Stimulated activated naive B cell treated with anti-CD40 and anti-IgM and Interleukin-4, amounts not matched to agents 10 μg/mL and 1 μg/mL and 100 μg/mL, for 72 hours (primary cell): Measurements from ENCODE around the gene ATP1A4.
"Not testable (repeated sequence)": the region's sequence is repeated elsewhere in the genome, so short reads cannot be mapped to it uniquely, and the experiment has no call there.

Source experiments
- ATAC-seq, 2 donors: fragments of 150-1000 bp; cut with Tn5 transposase; replicated peaks; 2 replicates each; pipeline ENCODE4 v1.10.0; 2021; ENCODE audit warnings: moderate library complexity in 1 of 2
- DNase-seq: peaks from one replicate; pipeline ENCODE4 v3.0.0; 2021
- H3K27ac Mint-ChIP-seq: one replicate; pipeline ENCODE4 v1.8.0; 2022; ENCODE audit warnings: mild to moderate bottlenecking, mixed read lengths
- H3K27me3 Mint-ChIP-seq, 2 donors: one replicate each; pipeline ENCODE4 v1.8.0; 2022; ENCODE audit warnings: mixed read lengths in 2 of 2
- H3K36me3 Mint-ChIP-seq, 2 donors: one replicate each; pipeline ENCODE4 v1.8.0; 2022; ENCODE audit warnings: mixed read lengths in 2 of 2, mild to moderate bottlenecking in 1 of 2
- H3K4me1 Mint-ChIP-seq, 2 donors: one replicate each; pipeline ENCODE4 v1.8.0; 2022; ENCODE audit warnings: mixed read lengths in 2 of 2, mild to moderate bottlenecking in 1 of 2
- H3K4me3 Mint-ChIP-seq, 2 donors: one replicate each; pipeline ENCODE4 v1.8.0; 2022; ENCODE audit warnings: mild to moderate bottlenecking in 2 of 2, mixed read lengths in 2 of 2, moderate library complexity in 1 of 2
- H3K9me3 Mint-ChIP-seq, 2 donors: one replicate each; pipeline ENCODE4 v1.8.0; 2022; ENCODE audit warnings: mixed read lengths in 2 of 2, mild to moderate bottlenecking in 1 of 2

The ATP1A4 gene

GRCh38 chr1:160151303-160151702 is at the start of gene ATP1A4:
Gene ATP1A4 (plus strand): TSS chr1:160151603. CDS start chr1:160152041, 438 bp downstream.
- Mint-ChIP-seq H3K4me1 (peaks cover 7 to 18% of the 10 kb centered on the region in 2 donors), H3K4me3 (no peak within 1 kb of the TSS), H3K36me3 (no peaks in the 10 kb centered on the region), H3K27ac (no peak within 1 kb of the TSS), H3K9me3 (no peaks in the 10 kb centered on the region), H3K27me3 (peaks cover 0 to 12% of the 10 kb centered on the region in 2 donors)
- ATAC-seq (no peak), DNase-seq (no peak)

- DNase-seq = no peak
- Mint-ChIP-seq H3K4me1 (peaks cover 31 to 32% of the 10 kb centered on the region in 2 donors), H3K36me3 (no peaks in the 10 kb centered on the region), H3K27me3 (peaks cover 0 to 5% of the 10 kb centered on the region in 2 donors), H3K4me3 (no peak overlapping the region), H3K9me3 (no peaks in the 10 kb centered on the region), H3K27ac (no peak overlapping the region)
- ATAC-seq = no peak
These were observed 49.5 kb upstream of the ATP1A4 start for GRCh38 chr1:160101717-160102522.

GRCh38 chr1:160103658-160104408 is 47.6 kb upstream of the ATP1A4 start:
- H3K9me3 Mint-ChIP-seq = no peaks in the 10 kb centered on the region
- no peak for ATAC-seq
- H3K36me3 Mint-ChIP-seq = no peaks in the 10 kb centered on the region
- H3K27ac Mint-ChIP-seq = no peak overlapping the region
- H3K27me3 Mint-ChIP-seq = peaks cover 5 to 7% of the 10 kb centered on the region in 2 donors
- H3K4me1 Mint-ChIP-seq = peaks cover 24% of the 10 kb centered on the region in 2 donors
- no peak for DNase-seq
- H3K4me3 Mint-ChIP-seq = no peak overlapping the region

- H3K27me3 Mint-ChIP-seq = peaks cover 8 to 13% of the 10 kb centered on the region in 2 donors
- ATAC-seq (no peak), DNase-seq (no peak)
- H3K27ac Mint-ChIP-seq = no peak overlapping the region
- H3K4me1 Mint-ChIP-seq = peaks cover 22% of the 10 kb centered on the region in 2 donors
- no peak overlapping the region for H3K4me3 Mint-ChIP-seq
- no peaks in the 10 kb centered on the region for H3K36me3 Mint-ChIP-seq
- H3K9me3 Mint-ChIP-seq = no peaks in the 10 kb centered on the region
These were observed 46.9 kb upstream of the ATP1A4 start for GRCh38 chr1:160104486-160104885.

- peaks cover 8 to 17% of the 10 kb centered on the region in 2 donors for H3K27me3 Mint-ChIP-seq
- DNase-seq = no peak
- H3K9me3 Mint-ChIP-seq = no peaks in the 10 kb centered on the region
- H3K4me1 Mint-ChIP-seq = peaks cover 19 to 20% of the 10 kb centered on the region in 2 donors
- H3K4me3 Mint-ChIP-seq = no peak overlapping the region
- H3K36me3 Mint-ChIP-seq = no peaks in the 10 kb centered on the region
- no peak for ATAC-seq
- H3K27ac Mint-ChIP-seq = no peak overlapping the region
These were observed 46.2 kb upstream of the ATP1A4 start for GRCh38 chr1:160105155-160105554.

- Mint-ChIP-seq H3K4me3 (no peak overlapping the region), H3K27me3 (peaks cover 20 to 25% of the 10 kb centered on the region in 2 donors), H3K27ac (no peak overlapping the region), H3K4me1 (peaks cover 8% of the 10 kb centered on the region in 2 donors), H3K9me3 (no peaks in the 10 kb centered on the region), H3K36me3 (no peaks in the 10 kb centered on the region)
- DNase-seq (no peak), ATAC-seq (no peak)
These were observed 43.9 kb upstream of the ATP1A4 start for GRCh38 chr1:160107512-160107911.

- Mint-ChIP-seq H3K27me3 (peaks cover 19 to 24% of the 10 kb centered on the region in 2 donors), H3K4me1 (peaks cover 6 to 8% of the 10 kb centered on the region in 2 donors), H3K9me3 (no peaks in the 10 kb centered on the region), H3K27ac (no peak overlapping the region), H3K4me3 (no peak overlapping the region), H3K36me3 (no peaks in the 10 kb centered on the region)
- DNase-seq (no peak), ATAC-seq (peak; percentile 55 to 58)
These were observed 42.3 kb upstream of the ATP1A4 start for GRCh38 chr1:160108888-160109662.

- ATAC-seq (no peak), DNase-seq (no peak)
- Mint-ChIP-seq H3K27ac (no peak overlapping the region), H3K4me1 (peaks cover 6 to 8% of the 10 kb centered on the region in 2 donors), H3K27me3 (peaks cover 19 to 26% of the 10 kb centered on the region in 2 donors), H3K36me3 (no peaks in the 10 kb centered on the region), H3K4me3 (no peak overlapping the region), H3K9me3 (no peaks in the 10 kb centered on the region)
These were observed 41.7 kb upstream of the ATP1A4 start for GRCh38 chr1:160109686-160110085.

- ATAC-seq, H3K36me3 Mint-ChIP-seq, H3K4me1 Mint-ChIP-seq, DNase-seq, H3K9me3 Mint-ChIP-seq, H3K27ac Mint-ChIP-seq, H3K4me3 Mint-ChIP-seq: not testable (repeated sequence)
- H3K27me3 Mint-ChIP-seq = peaks cover 32 to 38% of the 10 kb centered on the region in 2 donors
These were observed 39.9 kb upstream of the ATP1A4 start for GRCh38 chr1:160111462-160111861.

GRCh38 chr1:160112357-160112756 is 39.0 kb upstream of the ATP1A4 start:
- peaks cover 6 to 8% of the 10 kb centered on the region in 2 donors for H3K4me1 Mint-ChIP-seq
- DNase-seq (no peak), ATAC-seq (no peak)
- no peak overlapping the region for H3K4me3 Mint-ChIP-seq
- no peak overlapping the region for H3K27ac Mint-ChIP-seq
- H3K9me3 Mint-ChIP-seq = no peaks in the 10 kb centered on the region
- H3K27me3 Mint-ChIP-seq = peaks cover 39 to 40% of the 10 kb centered on the region in 2 donors
- no peaks in the 10 kb centered on the region for H3K36me3 Mint-ChIP-seq

- H3K4me3 Mint-ChIP-seq = no peak overlapping the region
- H3K4me1 Mint-ChIP-seq = peaks cover 6 to 8% of the 10 kb centered on the region in 2 donors
- H3K27ac Mint-ChIP-seq = no peak overlapping the region
- no peak for ATAC-seq
- H3K27me3 Mint-ChIP-seq = peaks cover 42 to 43% of the 10 kb centered on the region in 2 donors
- no peak for DNase-seq
- H3K36me3 Mint-ChIP-seq = no peaks in the 10 kb centered on the region
- no peaks in the 10 kb centered on the region for H3K9me3 Mint-ChIP-seq
These were observed 38.0 kb upstream of the ATP1A4 start for GRCh38 chr1:160113407-160113806.

- no peaks in the 10 kb centered on the region for H3K9me3 Mint-ChIP-seq
- no peak overlapping the region for H3K27ac Mint-ChIP-seq
- ATAC-seq (no peak), DNase-seq (no peak)
- H3K4me1 Mint-ChIP-seq = peaks cover under 1 to 1% of the 10 kb centered on the region in 2 donors
- peaks cover 39 to 45% of the 10 kb centered on the region in 2 donors for H3K27me3 Mint-ChIP-seq
- no peaks in the 10 kb centered on the region for H3K36me3 Mint-ChIP-seq
- no peak overlapping the region for H3K4me3 Mint-ChIP-seq
These were observed 37.3 kb upstream of the ATP1A4 start for GRCh38 chr1:160114085-160114484.

GRCh38 chr1:160115545-160116282 is 35.7 kb upstream of the ATP1A4 start, which contains the start of gene ATP1A2:
Gene ATP1A2 (plus strand): TSS chr1:160115759. CDS start chr1:160115862, 103 bp downstream.
- DNase-seq (no peak), ATAC-seq (no peak)
- H3K27ac Mint-ChIP-seq = no peak within 1 kb of the TSS
- H3K4me1 Mint-ChIP-seq = no peaks in the 10 kb centered on the region
- H3K27me3 Mint-ChIP-seq = peaks cover 30 to 39% of the 10 kb centered on the region in 2 donors
- no peaks in the 10 kb centered on the region for H3K36me3 Mint-ChIP-seq
- no peaks in the 10 kb centered on the region for H3K9me3 Mint-ChIP-seq
- H3K4me3 Mint-ChIP-seq = no peak within 1 kb of the TSS
